Nephron progenitor cell (in vitro differentiated cells): Measurements from ENCODE around the gene MYRF.

Experiments used
- DNase-seq: peaks from one replicate; pipeline ENCODE4 v3.0.0; 2021
- H3K27ac Mint-ChIP-seq: 2 replicates; pipeline ENCODE4 v1.8.0; 2021; ENCODE audit warnings: mild to moderate bottlenecking, moderate library complexity, mixed read lengths
- H3K27me3 Mint-ChIP-seq: 2 replicates; pipeline ENCODE4 v1.8.0; 2021; ENCODE audit warnings: mild to moderate bottlenecking, low read depth, mixed read lengths; ENCODE audit not compliant: poor library complexity
- H3K36me3 Mint-ChIP-seq: 2 replicates; pipeline ENCODE4 v1.8.0; 2021; ENCODE audit warnings: low read depth, mixed read lengths
- H3K4me1 Mint-ChIP-seq: 2 replicates; pipeline ENCODE4 v1.8.0; 2021; ENCODE audit warnings: mixed read lengths
- H3K4me3 Mint-ChIP-seq: 2 replicates; pipeline ENCODE4 v1.8.0; 2021; ENCODE audit warnings: mild to moderate bottlenecking, moderate library complexity, mixed read lengths
- H3K9me3 Mint-ChIP-seq: 2 replicates; pipeline ENCODE4 v1.8.0; 2021; ENCODE audit warnings: mild to moderate bottlenecking, moderate library complexity, mixed read lengths
- CTCF ChIP-seq: fragments of 200-600 bp; sonication (generic); IDR thresholded peaks from 2 replicates; pipeline ENCODE4 v1.5.0; 2021; ENCODE audit warnings: antibody characterized with exemption

MYRF gene

GRCh38 chr11:61815790-61816735 is 63.6 kb downstream of the MYRF start:
- no peaks in the 10 kb centered on the region for H3K27me3 Mint-ChIP-seq
- peak overlapping the region; percentile 93 for H3K4me3 Mint-ChIP-seq
- TF ChIP-seq CTCF: no peak
- peak; percentile 66 for DNase-seq
- H3K27ac Mint-ChIP-seq: peak overlapping the region; percentile 100
- peaks cover 40% of the 10 kb centered on the region for H3K4me1 Mint-ChIP-seq
- peaks cover 41% of the 10 kb centered on the region for H3K36me3 Mint-ChIP-seq
- peaks cover 4% of the 10 kb centered on the region for H3K9me3 Mint-ChIP-seq

GRCh38 chr11:61816736-61817455 is 64.5 kb downstream of the MYRF start, which contains the start of gene FADS1:
TSS of gene FADS1 (minus strand) at chr11:61817003. CDS start at chr11:61816929, 74 bp downstream.
- peaks cover 36% of the 10 kb centered on the region for H3K36me3 Mint-ChIP-seq
- DNase-seq: peak; percentile 96
- H3K27ac Mint-ChIP-seq: peak within 1 kb of the TSS; percentile 99
- peaks cover 39% of the 10 kb centered on the region for H3K4me1 Mint-ChIP-seq
- no peaks in the 10 kb centered on the region for H3K27me3 Mint-ChIP-seq
- H3K4me3 Mint-ChIP-seq: peak within 1 kb of the TSS; percentile 93
- peaks cover 4% of the 10 kb centered on the region for H3K9me3 Mint-ChIP-seq
- TF ChIP-seq CTCF: peak; percentile 39

- Mint-ChIP-seq H3K9me3 (peaks cover 4% of the 10 kb centered on the region), H3K27ac (peak overlapping the region; percentile 74), H3K27me3 (no peaks in the 10 kb centered on the region), H3K4me1 (peaks cover 35% of the 10 kb centered on the region), H3K36me3 (peaks cover 29% of the 10 kb centered on the region), H3K4me3 (peak overlapping the region; percentile 86)
- TF ChIP-seq CTCF: no peak
- no peak for DNase-seq
These were observed 65.2 kb downstream of the MYRF start for GRCh38 chr11:61817471-61818202.

DNA sequence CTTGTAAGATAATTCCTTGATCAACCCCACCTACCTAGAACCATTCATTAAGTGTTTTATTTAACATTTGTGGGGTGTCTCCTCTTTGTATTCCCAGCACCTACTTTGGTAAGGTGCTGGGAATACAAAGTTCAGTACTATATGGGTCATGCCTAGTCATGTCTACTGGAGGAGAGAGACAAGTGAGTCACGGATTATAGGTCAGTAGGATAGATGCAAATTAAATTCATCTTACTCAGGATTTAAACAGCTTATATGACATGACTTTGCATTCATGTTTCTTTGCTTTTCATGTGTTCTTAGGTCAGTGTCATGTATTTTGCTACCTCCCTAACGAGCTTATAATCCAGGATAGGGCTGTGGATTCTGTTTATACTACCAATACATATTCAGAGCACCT is 67.7 kb downstream of the MYRF start:
- DNase-seq: no peak
- H3K9me3 Mint-ChIP-seq: no peaks in the 10 kb centered on the region
- H3K4me1 Mint-ChIP-seq: peaks cover 16% of the 10 kb centered on the region
- H3K27me3 Mint-ChIP-seq: no peaks in the 10 kb centered on the region
- peaks cover 19% of the 10 kb centered on the region for H3K36me3 Mint-ChIP-seq
- no peak overlapping the region for H3K4me3 Mint-ChIP-seq
- no peak overlapping the region for H3K27ac Mint-ChIP-seq
- TF ChIP-seq CTCF: no peak

DNA sequence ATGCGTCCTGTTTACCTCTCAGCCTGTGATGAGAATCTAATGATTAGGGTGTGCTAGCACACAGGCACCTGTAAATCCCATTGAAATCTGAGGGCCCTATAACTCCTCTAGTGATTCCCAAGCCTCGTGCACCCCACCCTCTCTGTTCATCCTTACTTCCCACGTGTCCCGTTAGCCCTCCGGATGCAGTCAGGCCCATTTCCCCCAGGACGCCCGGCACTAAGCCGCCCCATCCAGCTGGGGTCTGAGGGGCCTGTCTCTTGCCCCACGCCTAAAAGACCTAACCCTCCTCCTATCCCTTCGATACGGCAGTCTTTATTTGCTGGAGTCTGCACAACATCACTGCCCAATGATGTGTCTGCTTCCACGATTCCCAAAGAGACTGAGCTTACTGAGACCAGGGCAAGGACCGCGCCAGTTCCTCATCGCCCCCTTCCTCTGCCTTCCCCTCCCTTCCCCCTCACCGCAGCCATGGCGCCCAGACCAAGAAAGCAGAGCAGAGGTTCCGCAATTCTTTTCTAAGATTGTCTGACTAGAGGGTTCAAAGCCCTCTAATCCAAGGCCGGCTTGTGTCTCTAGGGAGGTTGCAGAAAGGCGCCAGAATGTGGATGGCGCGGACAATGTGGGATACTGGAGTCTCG is 74.6 kb downstream of the MYRF start:
- H3K27me3 Mint-ChIP-seq: no peaks in the 10 kb centered on the region
- TF ChIP-seq CTCF: no peak
- peaks cover 47% of the 10 kb centered on the region for H3K4me1 Mint-ChIP-seq
- DNase-seq: no peak
- H3K4me3 Mint-ChIP-seq: peak overlapping the region; percentile 95
- H3K9me3 Mint-ChIP-seq: no peaks in the 10 kb centered on the region
- H3K36me3 Mint-ChIP-seq: peaks cover 33% of the 10 kb centered on the region
- H3K27ac Mint-ChIP-seq: peak overlapping the region; percentile 97
